ENCODE measurements around the gene LSP1. TPM values are rescaled to one million over a fixed set of nuclear protein-coding genes. Genes with fewer than 3 reads are reported as not detected.
A peak's percentile ranks its signal among the peaks of the same experiment; 100 is the strongest.

LSP1 gene
- total RNA-seq, 1 donor: 357 TPM

- Histone ChIP-seq H3K4me3 (ENCODE audit: low read length) (no peak overlapping the region), H3K4me1 (ENCODE audit: insufficient read depth, low read length) (peaks cover 97% of the 10 kb centered on the region)
Observed at GRCh38 chr11:1847926-1848639, 4.8 kb upstream of the LSP1 start.

DNA sequence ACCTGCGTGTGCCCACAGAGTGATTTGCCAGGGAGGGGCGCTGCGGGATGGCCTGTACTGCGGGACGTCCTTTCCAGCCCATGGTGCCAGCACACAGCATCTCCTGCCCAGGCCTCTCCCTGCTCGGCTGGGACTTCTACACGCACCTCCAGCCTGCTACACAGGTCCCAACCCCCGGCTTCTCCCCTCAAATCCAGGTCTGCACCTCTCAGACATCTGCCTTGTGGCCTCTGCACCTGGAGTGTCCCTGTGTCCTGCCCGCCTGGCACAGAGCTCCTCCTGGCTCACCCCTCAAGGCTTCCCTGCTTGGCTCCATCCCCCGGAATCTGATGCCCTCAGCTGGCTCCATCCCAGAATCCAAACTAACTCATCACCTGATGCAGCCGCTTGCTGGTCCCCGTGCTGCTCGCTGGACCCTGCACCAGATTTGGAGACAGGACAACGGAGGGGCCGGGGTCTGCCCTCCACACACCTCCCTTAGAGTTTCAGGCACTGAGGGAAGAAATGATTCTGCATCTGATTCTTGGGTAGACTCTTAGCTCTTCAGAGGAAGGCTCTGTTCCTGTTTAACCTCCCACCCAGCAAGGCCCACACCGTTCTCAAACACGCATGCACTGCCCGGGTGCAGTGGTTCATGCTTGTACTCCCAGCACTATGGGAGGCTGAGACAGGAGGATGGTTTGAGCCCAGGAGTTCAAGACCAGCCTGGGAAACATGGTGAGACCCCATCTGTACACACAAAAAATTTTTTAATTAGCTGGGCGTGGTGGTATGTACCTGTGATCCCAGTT, 4.0 kb upstream of the LSP1 start:
- Histone ChIP-seq H3K4me3 (ENCODE audit: low read length) (no peak overlapping the region), H3K4me1 (ENCODE audit: insufficient read depth, low read length) (peaks cover 91% of the 10 kb centered on the region), H3K9me3 (ENCODE audit: low read depth, low read length) (no peaks in the 10 kb centered on the region), H3K27me3 (ENCODE audit: insufficient read depth, low read length) (no peaks in the 10 kb centered on the region)

More at GRCh38 chr11:1847926-1848639, 4.8 kb upstream of the LSP1 start:
- Histone ChIP-seq H3K9me3 (ENCODE audit: low read depth, low read length) (no peaks in the 10 kb centered on the region), H3K27me3 (ENCODE audit: insufficient read depth, low read length) (no peaks in the 10 kb centered on the region)

- Histone ChIP-seq H3K4me3 (ENCODE audit: low read length) (no peak overlapping the region), H3K9me3 (ENCODE audit: low read depth, low read length) (no peaks in the 10 kb centered on the region), H3K4me1 (ENCODE audit: insufficient read depth, low read length) (peaks cover 91% of the 10 kb centered on the region), H3K27me3 (ENCODE audit: insufficient read depth, low read length) (no peaks in the 10 kb centered on the region)
Observed at GRCh38 chr11:1851468-1852180, 1.3 kb upstream of the LSP1 start.

GRCh38 chr11:1852271-1852876, 510 bp upstream of the LSP1 start:
- Histone ChIP-seq H3K27me3 (ENCODE audit: insufficient read depth, low read length) (no peaks in the 10 kb centered on the region), H3K9me3 (ENCODE audit: low read depth, low read length) (no peaks in the 10 kb centered on the region), H3K4me1 (ENCODE audit: insufficient read depth, low read length) (peaks cover 91% of the 10 kb centered on the region), H3K4me3 (ENCODE audit: low read length) (peak overlapping the region; percentile 88)

GRCh38 chr11:1853376-1854131, 670 bp downstream of the LSP1 start:
- Histone ChIP-seq H3K9me3 (ENCODE audit: low read depth, low read length) (no peaks in the 10 kb centered on the region), H3K4me3 (ENCODE audit: low read length) (peak overlapping the region; percentile 88), H3K27me3 (ENCODE audit: insufficient read depth, low read length) (no peaks in the 10 kb centered on the region), H3K4me1 (ENCODE audit: insufficient read depth, low read length) (peaks cover 91% of the 10 kb centered on the region)

DNA sequence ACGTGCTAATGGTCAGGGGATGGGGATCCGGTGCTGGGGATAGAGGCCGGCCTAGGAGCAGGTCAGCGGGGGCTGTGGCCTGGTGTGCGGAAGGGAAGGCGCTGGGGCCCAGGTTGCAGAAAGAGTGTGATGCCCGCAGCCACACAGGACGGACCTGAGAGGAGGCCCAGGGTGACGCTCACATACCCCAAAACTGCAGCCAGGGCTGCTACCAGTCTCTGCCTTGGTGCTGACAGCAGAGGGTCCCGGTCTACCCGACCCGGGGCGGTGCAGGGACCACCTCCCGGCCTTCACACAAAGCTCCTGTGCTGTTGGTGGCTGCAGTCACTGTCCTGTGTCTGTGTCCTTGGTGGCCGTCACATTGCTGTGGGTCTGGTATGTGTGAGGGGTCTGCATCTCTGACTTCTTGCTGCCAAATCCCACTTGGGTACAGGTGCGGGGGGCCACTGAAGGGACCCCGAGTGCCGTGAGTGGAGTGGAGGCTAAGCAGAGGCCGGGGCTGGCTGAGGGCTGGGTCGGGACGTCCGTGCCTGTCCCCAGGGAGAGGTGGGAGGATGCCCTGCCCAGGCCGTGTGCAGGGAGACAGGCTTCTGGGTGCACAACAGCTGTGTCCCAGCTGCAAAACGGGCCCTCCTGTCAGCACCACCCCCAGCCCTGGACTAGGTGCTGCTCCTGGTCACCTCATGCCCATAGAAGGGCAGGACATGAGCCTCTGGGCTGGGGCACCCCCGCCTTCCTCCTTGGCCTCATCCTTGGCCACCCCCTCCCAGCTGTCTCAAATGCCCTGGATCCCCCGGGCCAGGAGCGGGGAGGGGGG, 1.5 kb downstream of the LSP1 start:
- H3K27me3 ChIP-seq (ENCODE audit: insufficient read depth, low read length): no peaks in the 10 kb centered on the region
- peak overlapping the region; percentile 88 for H3K4me3 ChIP-seq (ENCODE audit: low read length)
- H3K9me3 ChIP-seq (ENCODE audit: low read depth, low read length): no peaks in the 10 kb centered on the region
- H3K4me1 ChIP-seq (ENCODE audit: insufficient read depth, low read length): peaks cover 91% of the 10 kb centered on the region

- Histone ChIP-seq H3K9me3 (ENCODE audit: low read depth, low read length) (no peaks in the 10 kb centered on the region), H3K4me1 (ENCODE audit: insufficient read depth, low read length) (peaks cover 82% of the 10 kb centered on the region), H3K27me3 (ENCODE audit: insufficient read depth, low read length) (no peaks in the 10 kb centered on the region), H3K4me3 (ENCODE audit: low read length) (peak overlapping the region; percentile 88)
Observed at GRCh38 chr11:1854949-1855885, 2.3 kb downstream of the LSP1 start.

DNA sequence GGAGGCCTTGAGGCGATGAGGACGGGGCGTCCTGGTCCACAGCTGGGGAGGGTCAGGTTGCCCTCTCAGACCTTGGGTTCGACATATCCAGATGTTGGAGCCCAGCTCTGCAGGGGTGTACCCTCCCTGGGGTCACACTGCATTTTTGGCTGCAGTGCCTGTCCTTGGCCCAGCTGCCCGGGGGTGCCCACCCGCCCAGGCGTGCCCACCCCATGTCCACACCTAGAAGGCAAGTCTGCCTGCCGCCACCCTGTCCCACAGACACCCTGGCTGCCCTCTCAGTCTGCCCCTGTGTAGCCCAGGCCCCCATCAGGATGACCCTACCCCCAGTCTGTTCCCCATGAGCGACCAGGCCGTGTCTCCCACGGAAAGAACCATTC, 3.0 kb downstream of the LSP1 start:
- Histone ChIP-seq H3K27me3 (ENCODE audit: insufficient read depth, low read length) (no peaks in the 10 kb centered on the region), H3K9me3 (ENCODE audit: low read depth, low read length) (no peaks in the 10 kb centered on the region), H3K4me3 (ENCODE audit: low read length) (no peak overlapping the region), H3K4me1 (ENCODE audit: insufficient read depth, low read length) (peaks cover 75% of the 10 kb centered on the region)

DNA sequence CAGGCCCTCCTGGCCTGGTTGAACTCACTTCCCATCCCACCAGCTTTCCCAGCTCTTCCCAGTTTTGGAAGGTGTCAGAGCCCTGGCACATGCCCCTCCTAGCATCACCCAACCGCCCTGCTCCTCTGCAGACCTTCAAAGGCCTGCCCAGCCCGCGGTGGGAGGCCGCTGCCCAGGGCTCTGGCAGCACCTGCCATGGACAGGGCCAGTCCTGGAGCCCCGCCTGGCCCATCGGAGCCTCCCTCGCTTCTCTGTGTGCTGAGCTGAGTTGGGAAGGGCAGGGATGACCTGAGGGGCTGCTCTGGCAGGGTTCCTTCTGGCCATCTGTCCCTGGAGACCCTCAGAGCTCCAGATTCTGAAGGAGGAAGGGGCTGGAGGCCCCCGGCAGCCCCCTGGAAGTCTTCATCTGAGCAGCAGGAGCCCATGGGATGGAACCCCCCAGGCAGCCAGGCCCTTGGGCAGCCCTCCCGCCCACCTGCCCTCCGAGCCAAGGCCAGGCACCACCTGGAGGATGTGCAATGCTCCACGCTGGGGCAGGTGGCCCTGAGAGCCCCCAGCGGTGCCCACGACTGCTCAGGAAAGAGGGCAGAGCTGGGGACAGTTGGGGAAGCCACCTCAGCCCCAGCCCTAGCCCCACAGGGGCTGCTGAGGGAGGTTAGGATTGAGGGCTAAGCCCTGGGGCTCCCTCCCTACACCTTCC, 3.6 kb downstream of the LSP1 start:
- H3K4me1 ChIP-seq (ENCODE audit: insufficient read depth, low read length): peaks cover 70% of the 10 kb centered on the region

DNA sequence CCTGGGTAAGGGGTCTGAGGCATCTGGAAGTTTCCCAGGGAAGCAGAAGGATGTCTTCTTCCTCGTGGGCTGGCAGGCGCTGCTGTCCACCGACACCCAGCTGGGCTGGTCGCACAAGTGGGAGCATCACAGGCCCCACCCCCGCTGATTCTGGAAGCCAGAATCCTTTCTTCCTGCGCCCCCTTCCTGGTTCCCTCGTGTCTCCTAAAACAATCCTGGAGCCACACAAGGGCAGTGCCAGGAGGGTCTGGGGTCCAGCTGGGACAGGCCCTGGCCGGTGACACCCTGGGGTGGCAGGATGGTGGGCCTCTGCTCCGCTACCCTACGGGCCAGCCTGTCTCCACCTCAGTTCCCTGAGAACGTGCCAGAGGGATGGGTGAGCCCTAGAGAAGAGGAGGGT, 4.2 kb downstream of the LSP1 start:
- peaks cover 68% of the 10 kb centered on the region for H3K4me1 ChIP-seq (ENCODE audit: insufficient read depth, low read length)
- no peaks in the 10 kb centered on the region for H3K27me3 ChIP-seq (ENCODE audit: insufficient read depth, low read length)
- no peaks in the 10 kb centered on the region for H3K9me3 ChIP-seq (ENCODE audit: low read depth, low read length)
- H3K4me3 ChIP-seq (ENCODE audit: low read length): no peak overlapping the region

More for the DNA sequence above, 3.6 kb downstream of the LSP1 start:
- Histone ChIP-seq H3K9me3 (ENCODE audit: low read depth, low read length) (no peaks in the 10 kb centered on the region), H3K4me3 (ENCODE audit: low read length) (no peak overlapping the region), H3K27me3 (ENCODE audit: insufficient read depth, low read length) (no peaks in the 10 kb centered on the region)

DNA sequence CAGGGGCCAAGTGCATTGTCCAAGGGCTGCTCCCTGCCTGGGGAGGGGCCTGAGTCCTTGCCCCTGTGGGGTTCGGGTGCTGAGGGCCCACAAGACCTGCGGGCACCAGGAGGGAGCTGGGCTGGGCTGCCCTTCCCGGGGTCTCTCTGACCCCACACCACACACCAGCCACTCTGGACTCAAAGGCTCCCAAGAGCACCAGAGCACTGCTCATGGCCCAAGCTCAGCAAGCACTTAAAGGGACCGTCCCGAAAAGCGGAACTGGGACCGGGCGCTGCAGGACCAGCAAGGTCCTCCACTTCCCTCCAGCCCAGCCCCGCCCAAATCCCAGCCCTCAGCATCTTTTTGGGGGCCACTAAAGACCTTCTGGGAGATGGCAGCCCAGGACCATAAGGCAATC, 5.3 kb downstream of the LSP1 start:
- Histone ChIP-seq H3K27me3 (ENCODE audit: insufficient read depth, low read length) (no peaks in the 10 kb centered on the region), H3K9me3 (ENCODE audit: low read depth, low read length) (no peaks in the 10 kb centered on the region), H3K4me3 (ENCODE audit: low read length) (no peak overlapping the region), H3K4me1 (ENCODE audit: insufficient read depth, low read length) (peaks cover 72% of the 10 kb centered on the region)

DNA sequence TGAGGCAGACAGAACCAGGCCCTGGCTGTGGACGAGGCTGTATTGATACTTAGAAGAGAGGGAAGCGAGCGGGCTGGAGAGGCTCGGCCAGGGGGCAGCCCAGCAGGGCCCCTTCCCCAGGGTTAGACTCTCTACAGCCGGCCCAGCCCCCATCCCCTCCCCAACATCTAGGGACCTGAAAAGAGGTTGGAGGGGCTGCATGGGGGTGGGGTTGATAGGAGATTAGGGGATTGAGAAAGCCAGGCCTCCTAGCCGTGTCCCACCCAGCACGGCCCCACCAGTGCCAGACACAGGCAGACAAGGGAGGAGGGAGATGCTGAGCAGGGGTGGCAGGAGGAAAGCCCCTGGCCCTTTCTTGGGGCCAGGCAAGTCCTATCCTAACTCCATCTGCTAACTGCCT, 5.7 kb downstream of the LSP1 start:
- no peaks in the 10 kb centered on the region for H3K27me3 ChIP-seq (ENCODE audit: insufficient read depth, low read length)
- H3K4me1 ChIP-seq (ENCODE audit: insufficient read depth, low read length): peaks cover 76% of the 10 kb centered on the region
- no peak overlapping the region for H3K4me3 ChIP-seq (ENCODE audit: low read length)
- H3K9me3 ChIP-seq (ENCODE audit: low read depth, low read length): no peaks in the 10 kb centered on the region

Data from mononuclear cell (primary cell).